Posterior vena cava (tissue), 2 donors: ENCODE measurements around the gene LAYN. TPM values are rescaled to one million over a fixed set of nuclear protein-coding genes. Genes with fewer than 3 reads are reported as not detected.

ENCODE experiments used
- DNase-seq: peaks from one replicate; pipeline ENCODE4 v3.0.0-alpha.2; 2020; ENCODE audit warnings: low spot score
- intact Hi-C, 2 donors: fragments of 100-400 bp; cut with DNase I; formaldehyde crosslinking; loops; one replicate each; pipeline versions ENCODE4 v1.14.1 to v1.14.2; 2022 to 2023
- microRNA-seq, 2 donors: library from miRNA; unstranded; fragments of <30 nt; microRNA quantifications; one replicate each; pipeline ENCODE4 v1.2.0, GENCODE V29; 2020 to 2021; ENCODE audit warnings: borderline microRNAs expressed in 2 of 2
- total RNA-seq, 2 donors: library from RNA; stranded (reverse); fragmentation: NEBNext Ultra II Directional; extraction: Animal tissue kit (Norgen Biotek cat#: 25700); gene quantifications; one replicate each; pipeline ENCODE4 v1.2.1, GENCODE V29; 2021
- donor health status: DM: yes; HTN: yes; CAD: no.
- donor health status: DM: yes; HTN: yes; CAD: no.

LAYN gene
- total RNA-seq, 2 donors from 2014 or later = 8.7 to 15.0 TPM

DNA sequence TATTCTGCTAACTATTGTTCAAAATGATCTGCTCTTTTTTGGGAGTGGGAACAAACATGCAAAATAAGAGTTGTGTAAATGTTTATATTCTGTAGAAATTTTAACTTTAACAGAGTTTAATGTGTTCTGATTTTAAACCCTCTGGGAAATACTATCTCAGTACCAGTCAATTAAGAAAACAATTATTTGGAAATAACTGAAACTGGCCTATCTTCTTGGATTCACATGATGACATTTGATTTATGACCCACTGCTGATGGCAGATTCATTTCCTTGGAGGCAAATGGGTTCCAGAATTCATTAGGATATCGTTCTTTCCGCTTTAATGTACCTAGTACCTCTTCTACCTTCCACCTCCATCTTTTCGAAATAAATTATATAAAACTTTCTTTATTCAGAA lies 67.2 kb downstream of the LAYN start:
- no peak for DNase-seq
- intact Hi-C loops = no loop called here

Small RNAs within 50 kb of the gene (microRNA-seq; reads per million reads assigned to microRNA genes)
- 0.65 to 2.9 reads per million in 2 donors for gene MIR34B
- gene MIR34C = 15.2 to 31.8 reads per million in 2 donors

Other genes starting within 250 kb of the LAYN start
- 1 to 10 TPM; 2.0 to 2.8 TPM for gene POU2AF3, start 242.2 kb upstream of the LAYN start, total RNA-seq
- gene POU2AF1, start 161.4 kb upstream of the LAYN start, total RNA-seq = under 1 TPM; 0.23 to 0.38 TPM
- gene BTG4, start 28.3 kb upstream of the LAYN start, total RNA-seq = not detected
- gene HOATZ, start 25.9 kb upstream of the LAYN start, total RNA-seq = not detected
- gene SIK2, start 61.7 kb downstream of the LAYN start, total RNA-seq = 10 to 100 TPM; 22.7 to 26.1 TPM
- 10 to 100 TPM; 16.7 to 22.5 TPM for gene PPP2R1B, start 225.7 kb downstream of the LAYN start, total RNA-seq